B cell (primary cell): Measurements from ENCODE around the gene SEC61A1. TPM values are rescaled to one million over a fixed set of nuclear protein-coding genes. Genes with fewer than 3 reads are reported as not detected.

ENCODE experiments used
- ATAC-seq: fragments of 200-7000 bp; cut with Tn5 transposase; one replicate; pipeline ENCODE4 v1.10.0; 2021; ENCODE audit warnings: low read depth, mild to moderate bottlenecking, moderate number of reproducible peaks, moderate library complexity
- CTCF ChIA-PET: fragments of 350-600 bp; sonication (Branson Sonifier 250); formaldehyde crosslinking; loops from one replicate; lab custom pipeline; 2021; ENCODE audit warnings: antibody characterized with exemption, inconsistent platforms; lab: Charles Lee
- POLR2A ChIA-PET: fragments of 350-600 bp; sonication (Branson Sonifier 250); formaldehyde crosslinking; loops from one replicate; lab custom pipeline; 2021; ENCODE audit warnings: antibody characterized with exemption; lab: Charles Lee
- DNase-seq: peaks from one replicate; pipeline ENCODE4 v3.0.0; 2013
- H2AFZ ChIP-seq: 2 replicates; pipeline ENCODE4 v1.6.1; 2012; ENCODE audit warnings: mild to moderate bottlenecking, low read depth, low read length; ENCODE audit not compliant: insufficient read depth, poor library complexity, severe bottlenecking
- H3K27ac ChIP-seq, 2 donors: 1 replicate in 1 of 2; 2 replicates in 1 of 2; pipeline ENCODE4 v1.5.1; 2012 to 2013; ENCODE audit warnings: low read length in 2 of 2, mild to moderate bottlenecking in 2 of 2, moderate library complexity in 1 of 2
- H3K27me3 ChIP-seq, 4 experiments: fragments of 200-600 bp in 1 of 4; sonication (generic) in 1 of 4; replicated peaks in 1 of 4; 1 replicate in 2 of 4; 2 replicates in 2 of 4; pipeline versions ENCODE4 v1.6.1 to v1.7.0; 2013 to 2016; ENCODE audit warnings: low read length in 3 of 4, mild to moderate bottlenecking in 2 of 4, mixed read lengths in 1 of 4, moderate library complexity in 1 of 4; ENCODE audit not compliant: insufficient read depth in 4 of 4, control insufficient read depth in 3 of 4; ENCODE audit errors: control extremely low read depth in 1 of 4
- H3K36me3 ChIP-seq, 2 experiments: replicated peaks in 1 of 2; 1 replicate in 1 of 2; 2 replicates in 1 of 2; pipeline versions ENCODE4 v1.6.1 to v1.7.1; 2013; ENCODE audit warnings: low read length in 1 of 2; ENCODE audit not compliant: insufficient read depth in 2 of 2, control insufficient read depth in 1 of 2; ENCODE audit errors: control extremely low read depth in 1 of 2, extremely low read depth in 1 of 2
- H3K4me1 ChIP-seq, 2 donors: fragments of 200-600 bp in 1 of 2; sonication (generic) in 1 of 2; 1 replicate in 1 of 2; 2 replicates in 1 of 2; pipeline versions ENCODE4 v1.5.1 to v1.6.1; 2013 to 2017; ENCODE audit warnings: low read length in 2 of 2; ENCODE audit not compliant: control insufficient read depth in 2 of 2, insufficient read depth in 2 of 2
- H3K4me2 ChIP-seq: replicated peaks from 2 replicates; pipeline ENCODE3; 2012; ENCODE audit warnings: mild to moderate bottlenecking, low read depth, low read length; ENCODE audit not compliant: poor library complexity, severe bottlenecking
- H3K4me3 ChIP-seq, 5 experiments: fragments of 200-600 bp in 1 of 5; sonication (generic) in 1 of 5; 1 replicate in 3 of 5; 2 replicates in 2 of 5; pipeline versions ENCODE4 v1.5.1 to v1.7.0; 2011 to 2016; ENCODE audit warnings: low read length in 4 of 5, mild to moderate bottlenecking in 4 of 5, low read depth in 2 of 5, control low read depth in 1 of 5, moderate library complexity in 1 of 5; ENCODE audit not compliant: insufficient read depth in 1 of 5; ENCODE audit errors: control extremely low read depth in 1 of 5, extremely low read depth in 1 of 5
- H3K79me2 ChIP-seq: fragments of 200-600 bp; sonication (generic); one replicate; pipeline ENCODE4 v1.6.0; 2016; ENCODE audit warnings: low read length; ENCODE audit not compliant: control insufficient read depth, insufficient read depth
- H3K9ac ChIP-seq: fragments of 200-600 bp; sonication (generic); 2 replicates; pipeline ENCODE4 v1.6.1; 2017; ENCODE audit warnings: mild to moderate bottlenecking, low read length, moderate library complexity
- H3K9me3 ChIP-seq, 3 donors: one replicate each; pipeline versions ENCODE4 v1.6.1 to v1.7.1; 2013; ENCODE audit warnings: low read length in 2 of 3; ENCODE audit not compliant: control insufficient read depth in 2 of 3, insufficient read depth in 1 of 3; ENCODE audit errors: control extremely low read depth in 1 of 3
- H4K20me1 ChIP-seq: 2 replicates; pipeline ENCODE4 v1.6.0; 2012; ENCODE audit warnings: mild to moderate bottlenecking, low read length; ENCODE audit not compliant: insufficient read depth, control insufficient read depth, poor library complexity, severe bottlenecking
- H3K27ac Mint-ChIP-seq: one replicate; pipeline ENCODE4 v1.8.0; 2021; ENCODE audit warnings: mixed read lengths
- H3K27me3 Mint-ChIP-seq: one replicate; pipeline ENCODE4 v1.8.0; 2021; ENCODE audit warnings: mixed read lengths
- H3K4me1 Mint-ChIP-seq: one replicate; pipeline ENCODE4 v1.8.0; 2021; ENCODE audit warnings: mixed read lengths
- H3K4me3 Mint-ChIP-seq: one replicate; pipeline ENCODE4 v1.8.0; 2021; ENCODE audit warnings: mixed read lengths
- H3K9me3 Mint-ChIP-seq: one replicate; pipeline ENCODE4 v1.8.0; 2022; ENCODE audit warnings: mixed read lengths; ENCODE audit not compliant: insufficient read depth
- EZH2 ChIP-seq: IDR thresholded peaks from 2 replicates; pipeline ENCODE4 v1.6.1; 2012; ENCODE audit warnings: borderline replicate concordance, low read depth, mild to moderate bottlenecking, moderate library complexity, low read length; ENCODE audit not compliant: insufficient read depth, poor library complexity, severe bottlenecking
- WGBS: methylation state at CpG from one replicate; pipeline ENCODE4 v1.1.5; 2013; ENCODE audit warnings: missing lambda C conversion rate; ENCODE audit not compliant: insufficient coverage; 5-methylcytosine and 5-hydroxymethylcytosine counted together
- intact Hi-C: fragments of 100-400 bp; cut with micrococcal nuclease; formaldehyde crosslinking; loops from one replicate; pipeline ENCODE4 v1.10.0; 2022
- polyA plus RNA-seq: library from polyadenylated mRNA; depleted of rRNA; stranded (reverse); fragments of >200 nt; gene quantifications from 2 replicates; pipeline ENCODE4 v1.2.3, GENCODE V29; 2012
- total RNA-seq, 2 donors: library from RNA; stranded (reverse); fragments of 120-200 nt in 1 of 2; gene quantifications; 1 replicate in 1 of 2; 2 replicates in 1 of 2; pipeline versions ENCODE4 v1.2.3 to v1.2.4, GENCODE V29; 2013 to 2022
- TF ChIP-seq, protein P1 (sequence below): fragments of 200-600 bp; IDR thresholded peaks from one replicate; pipeline ENCODE4 v1.8.0; 2022; ENCODE audit warnings: antibody characterized with exemption, mild to moderate bottlenecking

Gene SEC61A1
- total and polyA plus RNA-seq, 2 donors (not counting 1 experiment from before 2014, with no cell fraction given), result 48.4 to 79.4 TPM

DNA sequence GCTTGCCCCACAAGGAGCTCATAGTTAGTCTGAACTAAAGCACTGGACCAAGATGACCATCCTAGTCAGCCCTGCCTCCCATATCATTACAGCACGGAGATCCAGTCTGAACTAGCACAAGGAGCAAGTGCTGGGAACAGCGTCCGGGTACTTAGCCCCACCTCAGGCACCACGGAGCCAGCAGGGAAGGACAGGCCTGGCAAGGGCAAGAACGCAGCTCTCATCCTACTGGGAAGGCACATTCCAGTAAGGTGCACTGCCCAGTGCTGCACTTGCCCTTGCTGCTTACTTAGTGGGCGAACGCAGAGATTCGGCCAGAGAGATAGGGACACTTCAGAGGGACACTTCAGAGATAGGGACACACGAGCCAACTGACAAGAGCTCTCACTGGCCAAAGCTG lies 27.6 kb downstream of the SEC61A1 start:
- Histone ChIP-seq H3K9ac (no peak overlapping the region), H4K20me1 (no peaks in the 10 kb centered on the region), H3K79me2 (no peaks in the 10 kb centered on the region), H2AFZ (no peak overlapping the region), H3K27ac (no peak overlapping the region), H3K4me3 (no peak overlapping the region), H3K27me3 (peaks cover 0 to 8% (median 1%) of the 10 kb centered on the region in 4 experiments), H3K4me1 (peaks cover 17 to 26% of the 10 kb centered on the region in 2 donors), H3K4me2 (no peak overlapping the region), H3K36me3 (peaks cover 0 to 26% of the 10 kb centered on the region in 2 experiments), H3K9me3 (peaks cover 0 to 3% (median 0%) of the 10 kb centered on the region in 3 donors)
- intact Hi-C loops, result no loop called here
- no peak for TF ChIP-seq EZH2
- TF ChIP-seq, protein P1, sequence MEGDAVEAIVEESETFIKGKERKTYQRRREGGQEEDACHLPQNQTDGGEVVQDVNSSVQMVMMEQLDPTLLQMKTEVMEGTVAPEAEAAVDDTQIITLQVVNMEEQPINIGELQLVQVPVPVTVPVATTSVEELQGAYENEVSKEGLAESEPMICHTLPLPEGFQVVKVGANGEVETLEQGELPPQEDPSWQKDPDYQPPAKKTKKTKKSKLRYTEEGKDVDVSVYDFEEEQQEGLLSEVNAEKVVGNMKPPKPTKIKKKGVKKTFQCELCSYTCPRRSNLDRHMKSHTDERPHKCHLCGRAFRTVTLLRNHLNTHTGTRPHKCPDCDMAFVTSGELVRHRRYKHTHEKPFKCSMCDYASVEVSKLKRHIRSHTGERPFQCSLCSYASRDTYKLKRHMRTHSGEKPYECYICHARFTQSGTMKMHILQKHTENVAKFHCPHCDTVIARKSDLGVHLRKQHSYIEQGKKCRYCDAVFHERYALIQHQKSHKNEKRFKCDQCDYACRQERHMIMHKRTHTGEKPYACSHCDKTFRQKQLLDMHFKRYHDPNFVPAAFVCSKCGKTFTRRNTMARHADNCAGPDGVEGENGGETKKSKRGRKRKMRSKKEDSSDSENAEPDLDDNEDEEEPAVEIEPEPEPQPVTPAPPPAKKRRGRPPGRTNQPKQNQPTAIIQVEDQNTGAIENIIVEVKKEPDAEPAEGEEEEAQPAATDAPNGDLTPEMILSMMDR, result no peak
- Mint-ChIP-seq H3K9me3 (no peaks in the 10 kb centered on the region), H3K27me3 (no peaks in the 10 kb centered on the region), H3K4me1 (peaks cover 16% of the 10 kb centered on the region), H3K4me3 (no peak overlapping the region), H3K27ac (no peak overlapping the region)
- no peak for ATAC-seq
- over 99% methylated on average over 9 of the region's 9 CpGs for WGBS
- POLR2A ChIA-PET, result no interaction called here
- DNase-seq, result no peak
- CTCF ChIA-PET, result interaction anchor here (1.4 kb wide), 1 partner anchor 9 kb away, joined by 4 read pairs; no protein-coding TSS in a partner anchor

DNA sequence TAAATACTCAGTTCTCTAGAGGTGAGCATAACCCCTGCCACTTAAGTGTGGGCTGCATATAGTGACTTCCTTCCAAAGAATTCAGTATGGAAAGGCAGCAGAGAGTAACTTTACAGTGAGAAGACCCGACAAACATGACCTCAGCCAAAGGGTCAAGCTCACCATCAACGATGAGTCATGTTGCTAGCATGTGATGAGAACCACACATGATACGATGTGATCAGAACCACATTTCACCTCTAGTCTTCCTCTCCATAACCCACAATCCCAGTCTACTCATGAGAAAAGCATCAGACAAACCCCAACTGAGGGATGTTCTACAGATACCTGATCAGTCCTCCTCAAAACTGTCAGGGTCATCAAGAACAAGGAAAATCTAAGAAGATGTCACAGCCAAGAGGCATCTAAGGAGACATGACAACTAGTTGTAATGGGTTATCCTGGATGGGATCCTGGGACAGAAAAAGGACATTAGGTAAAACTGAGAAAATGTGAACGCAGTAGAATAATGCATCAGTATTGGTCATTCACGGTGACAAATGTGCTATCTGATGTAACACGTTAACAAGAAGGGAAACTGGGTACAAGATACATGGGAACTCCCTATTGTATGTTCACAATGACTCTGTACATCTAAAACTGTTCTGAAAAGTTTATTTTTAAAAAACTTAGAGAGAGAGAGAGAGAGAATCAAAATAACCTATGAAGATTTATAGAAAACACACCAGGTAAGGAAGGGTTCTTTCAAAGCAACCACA lies 28.3 kb downstream of the SEC61A1 start:
- H3K4me1 ChIP-seq, result peaks cover 13 to 20% of the 10 kb centered on the region in 2 donors
- no peaks in the 10 kb centered on the region for H3K9me3 Mint-ChIP-seq
- WGBS, result 86% methylated on average over 3 of the region's 6 CpGs
- no peak overlapping the region for H2AFZ ChIP-seq
- H3K4me3 Mint-ChIP-seq, result no peak overlapping the region
- H3K9ac ChIP-seq, result no peak overlapping the region
- peaks cover 0 to under 1% (median 0%) of the 10 kb centered on the region in 3 donors for H3K9me3 ChIP-seq
- H3K36me3 ChIP-seq, result peaks cover 0 to 30% of the 10 kb centered on the region in 2 experiments
- no peaks in the 10 kb centered on the region for H4K20me1 ChIP-seq
- CTCF ChIA-PET, result interaction anchor here (1.4 kb wide), 1 partner anchor 10 kb away, joined by 4 read pairs; no protein-coding TSS in a partner anchor
- ATAC-seq (no peak), DNase-seq (no peak)
- intact Hi-C loops, result no loop called here
- H3K79me2 ChIP-seq, result no peaks in the 10 kb centered on the region
- no peak overlapping the region for H3K27ac ChIP-seq
- H3K27me3 Mint-ChIP-seq, result no peaks in the 10 kb centered on the region
- POLR2A ChIA-PET, result no interaction called here
- no peak overlapping the region for H3K4me2 ChIP-seq
- H3K27ac Mint-ChIP-seq, result no peak overlapping the region
- H3K27me3 ChIP-seq, result peaks cover 0 to 8% (median 1%) of the 10 kb centered on the region in 4 experiments
- TF ChIP-seq EZH2, result no peak
- TF ChIP-seq, protein P1, result no peak
- peaks cover 10% of the 10 kb centered on the region for H3K4me1 Mint-ChIP-seq
- H3K4me3 ChIP-seq, result no peak overlapping the region
